ENCODE data around the gene CEP164.
"Not testable (repeated sequence)": the region's sequence is repeated elsewhere in the genome, so short reads cannot be mapped to it uniquely, and the experiment has no call there.

Gene CEP164

GRCh38 chr11:117399100-117399840 lies 71.6 kb downstream of the CEP164 start:
- not testable (repeated sequence) for DNase-seq

GRCh38 chr11:117405898-117406297 lies 78.2 kb downstream of the CEP164 start:
- not testable (repeated sequence) for DNase-seq

GRCh38 chr11:117407016-117407415 lies 79.4 kb downstream of the CEP164 start:
- no peak for DNase-seq

- DNase-seq: no peak
These were observed 80.7 kb downstream of the CEP164 start for GRCh38 chr11:117408356-117408755.

- DNase-seq: no peak
These were observed 81.9 kb downstream of the CEP164 start for GRCh38 chr11:117409511-117409910.

- no peak for DNase-seq
These were observed 82.6 kb downstream of the CEP164 start for GRCh38 chr11:117410238-117410637.

- no peak for DNase-seq
These were observed 83.4 kb downstream of the CEP164 start for GRCh38 chr11:117410861-117411710.

GRCh38 chr11:117411736-117412135 lies 84.1 kb downstream of the CEP164 start:
- DNase-seq: no peak

- no peak for DNase-seq
These were observed 84.5 kb downstream of the CEP164 start for GRCh38 chr11:117412176-117412575.

GRCh38 chr11:117412653-117413275 lies 85.1 kb downstream of the CEP164 start:
- no peak for DNase-seq

- no peak for DNase-seq
These were observed 86.0 kb downstream of the CEP164 start for GRCh38 chr11:117413616-117414015.

GRCh38 chr11:117414724-117415123 lies 87.1 kb downstream of the CEP164 start:
- no peak for DNase-seq

- DNase-seq: no peak
These were observed 87.8 kb downstream of the CEP164 start for GRCh38 chr11:117415358-117415896.

GRCh38 chr11:117417342-117417741 lies 89.7 kb downstream of the CEP164 start:
- DNase-seq: no peak

GRCh38 chr11:117417856-117418255 lies 90.2 kb downstream of the CEP164 start:
- DNase-seq: no peak

GRCh38 chr11:117418737-117419481 lies 91.3 kb downstream of the CEP164 start:
- no peak for DNase-seq

- no peak for DNase-seq
These were observed 92.0 kb downstream of the CEP164 start for GRCh38 chr11:117419482-117420142.

- DNase-seq: no peak
These were observed 92.5 kb downstream of the CEP164 start for GRCh38 chr11:117420143-117420485.

GRCh38 chr11:117420598-117420997 lies 92.9 kb downstream of the CEP164 start:
- DNase-seq: no peak

GRCh38 chr11:117421041-117421440 lies 93.4 kb downstream of the CEP164 start:
- no peak for DNase-seq

- DNase-seq: no peak
These were observed 93.8 kb downstream of the CEP164 start for GRCh38 chr11:117421476-117421875.

GRCh38 chr11:117423046-117423575 lies 95.5 kb downstream of the CEP164 start:
- no peak for DNase-seq
